GM12873 (cell line): ENCODE measurements around the gene COL25A1.

Experiments
- TF ChIP-seq, protein P1 (sequence below): IDR thresholded peaks from 2 replicates; pipeline ENCODE4 v1.5.1; 2012; ENCODE audit warnings: low read depth, mild to moderate bottlenecking, moderate library complexity, low read length, control low read depth; ENCODE audit not compliant: insufficient read depth; ENCODE audit errors: missing control alignments

COL25A1 gene

GRCh38 chr4:109290918-109291317 lies 11.5 kb downstream of the COL25A1 start:
- TF ChIP-seq, protein P1, sequence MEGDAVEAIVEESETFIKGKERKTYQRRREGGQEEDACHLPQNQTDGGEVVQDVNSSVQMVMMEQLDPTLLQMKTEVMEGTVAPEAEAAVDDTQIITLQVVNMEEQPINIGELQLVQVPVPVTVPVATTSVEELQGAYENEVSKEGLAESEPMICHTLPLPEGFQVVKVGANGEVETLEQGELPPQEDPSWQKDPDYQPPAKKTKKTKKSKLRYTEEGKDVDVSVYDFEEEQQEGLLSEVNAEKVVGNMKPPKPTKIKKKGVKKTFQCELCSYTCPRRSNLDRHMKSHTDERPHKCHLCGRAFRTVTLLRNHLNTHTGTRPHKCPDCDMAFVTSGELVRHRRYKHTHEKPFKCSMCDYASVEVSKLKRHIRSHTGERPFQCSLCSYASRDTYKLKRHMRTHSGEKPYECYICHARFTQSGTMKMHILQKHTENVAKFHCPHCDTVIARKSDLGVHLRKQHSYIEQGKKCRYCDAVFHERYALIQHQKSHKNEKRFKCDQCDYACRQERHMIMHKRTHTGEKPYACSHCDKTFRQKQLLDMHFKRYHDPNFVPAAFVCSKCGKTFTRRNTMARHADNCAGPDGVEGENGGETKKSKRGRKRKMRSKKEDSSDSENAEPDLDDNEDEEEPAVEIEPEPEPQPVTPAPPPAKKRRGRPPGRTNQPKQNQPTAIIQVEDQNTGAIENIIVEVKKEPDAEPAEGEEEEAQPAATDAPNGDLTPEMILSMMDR = no peak

DNA sequence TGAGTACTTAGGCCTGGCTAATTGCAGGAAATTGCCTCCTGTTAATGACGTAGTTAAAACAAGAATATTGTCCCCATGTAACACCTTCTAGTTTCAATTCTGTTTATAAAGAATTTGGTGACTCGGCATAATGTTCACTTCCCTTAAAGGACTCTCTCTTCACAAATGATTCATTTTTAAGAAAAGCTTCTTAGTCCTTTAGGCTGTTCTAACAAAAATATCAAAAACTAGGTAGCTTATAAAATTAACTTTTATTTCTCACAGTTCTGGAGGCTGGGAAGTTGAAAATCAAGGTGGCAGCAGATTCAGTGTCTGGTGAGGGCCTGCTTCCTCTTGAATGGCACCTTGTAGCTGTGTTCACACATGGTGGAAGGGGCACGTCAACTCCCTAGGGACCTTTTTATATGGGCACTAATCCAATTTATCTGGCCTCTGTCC lies 23.8 kb downstream of the COL25A1 start:
- TF ChIP-seq, protein P1 = no peak

- TF ChIP-seq, protein P1 = no peak
Measured at GRCh38 chr4:109276482-109277095, 25.9 kb downstream of the COL25A1 start.

- TF ChIP-seq, protein P1 = no peak
Measured at GRCh38 chr4:109275066-109275745, 27.3 kb downstream of the COL25A1 start.

DNA sequence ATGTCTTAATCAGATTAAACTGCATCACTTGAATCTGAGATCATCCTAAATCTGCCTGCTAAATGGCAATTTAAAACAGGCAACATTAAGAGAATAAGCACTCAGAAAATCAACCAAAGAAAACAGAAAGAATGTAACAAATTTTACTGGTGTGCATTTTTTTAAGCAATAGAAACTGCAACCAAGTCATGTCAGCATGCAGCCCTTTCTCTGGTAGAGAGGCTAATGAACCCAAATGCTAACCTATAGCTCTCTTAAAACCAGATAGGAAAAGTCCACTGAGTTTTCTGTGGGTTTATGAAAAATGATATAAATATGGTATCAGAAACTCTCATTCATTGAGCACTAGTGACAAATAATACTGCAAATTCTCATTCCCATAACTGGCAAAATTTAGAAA lies 35.6 kb downstream of the COL25A1 start:
- TF ChIP-seq, protein P1 = no peak

- TF ChIP-seq, protein P1 = no peak
Measured at GRCh38 chr4:109266236-109266635, 36.2 kb downstream of the COL25A1 start.

DNA sequence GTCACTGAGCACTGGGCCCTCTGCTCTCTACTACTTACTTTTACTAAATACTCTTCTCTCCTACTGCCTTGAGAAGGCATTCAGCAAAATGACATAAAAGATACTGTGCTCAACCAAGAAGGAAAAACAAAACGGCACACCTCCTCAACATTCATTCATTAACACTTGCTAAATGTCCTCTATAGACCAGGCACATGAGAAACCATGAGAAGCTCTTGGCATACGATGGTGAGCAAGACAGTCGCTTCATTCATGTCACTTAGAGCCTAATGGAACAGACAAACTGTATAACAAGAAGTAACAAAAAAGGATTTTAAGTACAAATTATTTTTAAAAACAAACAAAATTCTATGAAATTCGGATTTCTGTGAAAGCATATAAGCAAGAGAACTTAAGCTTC lies 38.7 kb downstream of the COL25A1 start:
- TF ChIP-seq, protein P1 = no peak
